BE2C (cell line): ENCODE data around the gene PCDHGC4.

Experiments
- DNase-seq: peaks from one replicate; pipeline ENCODE4 v3.0.0-alpha.2; 2020
- H3K27me3 ChIP-seq: fragments of 250-450 bp; sonication (Bioruptor Pico); 2 replicates; pipeline ENCODE4 v1.5.1; 2020; ENCODE audit warnings: mild to moderate bottlenecking
- H3K36me3 ChIP-seq: fragments of 250-450 bp; sonication (Bioruptor Pico); 2 replicates; pipeline ENCODE4 v1.5.1; 2020; ENCODE audit warnings: mild to moderate bottlenecking
- H3K4me1 ChIP-seq: fragments of 250-450 bp; sonication (Bioruptor Pico); 2 replicates; pipeline ENCODE4 v1.5.1; 2020
- H3K4me3 ChIP-seq: 2 replicates; pipeline ENCODE4 v1.5.1; 2011; ENCODE audit warnings: low read depth, low read length
- H3K9me3 ChIP-seq: fragments of 250-450 bp; sonication (Bioruptor Pico); 2 replicates; pipeline ENCODE4 v1.5.1; 2020
- CTCF ChIP-seq: IDR thresholded peaks from 2 replicates; pipeline ENCODE4 v1.5.1; 2012; ENCODE audit warnings: mild to moderate bottlenecking, low read depth, low read length

PCDHGC4 gene

GRCh38 chr5:141492168-141492885, 7.5 kb downstream of the PCDHGC4 start:
- TF ChIP-seq CTCF, result no peak
- no peak for DNase-seq
- Histone ChIP-seq H3K27me3 (no peaks in the 10 kb centered on the region), H3K4me3 (no peak overlapping the region), H3K9me3 (no peaks in the 10 kb centered on the region), H3K36me3 (peaks cover 52% of the 10 kb centered on the region), H3K4me1 (no peaks in the 10 kb centered on the region)

GRCh38 chr5:141493500-141494422, 8.9 kb downstream of the PCDHGC4 start:
- H3K36me3 ChIP-seq, result peaks cover 44% of the 10 kb centered on the region
- no peak for TF ChIP-seq CTCF
- H3K27me3 ChIP-seq, result no peaks in the 10 kb centered on the region
- H3K4me3 ChIP-seq, result no peak overlapping the region
- no peaks in the 10 kb centered on the region for H3K9me3 ChIP-seq
- no peak for DNase-seq
- no peaks in the 10 kb centered on the region for H3K4me1 ChIP-seq

- Histone ChIP-seq H3K9me3 (no peaks in the 10 kb centered on the region), H3K4me3 (no peak overlapping the region), H3K27me3 (no peaks in the 10 kb centered on the region), H3K36me3 (peaks cover 35% of the 10 kb centered on the region), H3K4me1 (no peaks in the 10 kb centered on the region)
- TF ChIP-seq CTCF, result no peak
- DNase-seq, result no peak
These were observed 10.1 kb downstream of the PCDHGC4 start for GRCh38 chr5:141494761-141495452.

- Histone ChIP-seq H3K27me3 (no peaks in the 10 kb centered on the region), H3K9me3 (no peaks in the 10 kb centered on the region), H3K4me1 (no peaks in the 10 kb centered on the region), H3K36me3 (peaks cover 30% of the 10 kb centered on the region), H3K4me3 (no peak overlapping the region)
- no peak for DNase-seq
- no peak for TF ChIP-seq CTCF
These were observed 10.6 kb downstream of the PCDHGC4 start for GRCh38 chr5:141495453-141495811.

GRCh38 chr5:141496038-141496437, 11.2 kb downstream of the PCDHGC4 start:
- Histone ChIP-seq H3K27me3 (no peaks in the 10 kb centered on the region), H3K4me3 (no peak overlapping the region), H3K36me3 (peaks cover 24% of the 10 kb centered on the region), H3K9me3 (no peaks in the 10 kb centered on the region), H3K4me1 (no peaks in the 10 kb centered on the region)
- DNase-seq, result no peak
- TF ChIP-seq CTCF, result no peak
